ENCODE results near the gene CYP3A4.

GRCh38 chr7:99793443-99793842 is 9.5 kb upstream of the CYP3A4 start:
- no peak for TF ChIP-seq POLR2AphosphoS5 (IDR thresholded peaks at IDR 0.05; ENCODE audit: low read depth, low read length)
- no peak for TF ChIP-seq TAF1 (IDR thresholded peaks at IDR 0.05; ENCODE audit: borderline replicate concordance, insufficient read depth, low read length)

All from PFSK-1 (cell line).